DOHH2 (cell line): Measurements from ENCODE around the gene ZBTB16.

Experiments used
- CTCF ChIP-seq: fragments of 200-600 bp; sonication (generic); IDR thresholded peaks from one replicate; pipeline ENCODE4 v1.5.1; 2014; ENCODE audit warnings: antibody characterized with exemption, mild to moderate bottlenecking, low read depth, low read length; ENCODE audit not compliant: poor library complexity, severe bottlenecking
- EZH2phosphoT487 ChIP-seq: fragments of 200-600 bp; sonication (generic); IDR thresholded peaks from 2 replicates; pipeline ENCODE4 v1.6.1; 2017; ENCODE audit warnings: borderline replicate concordance, mild to moderate bottlenecking, antibody characterized with exemption, low read length, moderate library complexity, mixed read lengths

- TF ChIP-seq CTCF (no peak), EZH2phosphoT487 (no peak)
Measured at GRCh38 chr11:114088216-114088615, 28.7 kb downstream of the ZBTB16 start.
